Esophagus muscularis mucosa (tissue), 4 donors: ENCODE measurements around the gene EVX2.

Experiments
- EP300 ChIP-seq: sonication (generic); formaldehyde crosslinking; IDR thresholded peaks from one replicate; pipeline ENCODE4 v1.6.1; 2017; ENCODE audit warnings: antibody characterized with exemption
- POLR2A ChIP-seq: fragments of 450-650 bp; IDR thresholded peaks from one replicate; pipeline ENCODE4 v1.6.1; 2017; ENCODE audit warnings: antibody characterized with exemption, moderate library complexity, mild to moderate bottlenecking, low read depth
- POLR2AphosphoS5 ChIP-seq, 2 donors: sonication (generic); formaldehyde crosslinking; IDR thresholded peaks; one replicate each; pipeline ENCODE4 v1.6.1; 2017; ENCODE audit warnings: antibody characterized with exemption in 2 of 2
- TF ChIP-seq, protein P1 (sequence below), 3 experiments: fragments of 200-600 bp in 2 of 3; fragments of 450-650 bp in 1 of 3; sonication (generic) in 2 of 3; IDR thresholded peaks; one replicate each; pipeline ENCODE4 v1.5.1; 2017 to 2019; ENCODE audit warnings: antibody characterized with exemption in 3 of 3, mild to moderate bottlenecking in 2 of 3, moderate library complexity in 1 of 3

DNA sequence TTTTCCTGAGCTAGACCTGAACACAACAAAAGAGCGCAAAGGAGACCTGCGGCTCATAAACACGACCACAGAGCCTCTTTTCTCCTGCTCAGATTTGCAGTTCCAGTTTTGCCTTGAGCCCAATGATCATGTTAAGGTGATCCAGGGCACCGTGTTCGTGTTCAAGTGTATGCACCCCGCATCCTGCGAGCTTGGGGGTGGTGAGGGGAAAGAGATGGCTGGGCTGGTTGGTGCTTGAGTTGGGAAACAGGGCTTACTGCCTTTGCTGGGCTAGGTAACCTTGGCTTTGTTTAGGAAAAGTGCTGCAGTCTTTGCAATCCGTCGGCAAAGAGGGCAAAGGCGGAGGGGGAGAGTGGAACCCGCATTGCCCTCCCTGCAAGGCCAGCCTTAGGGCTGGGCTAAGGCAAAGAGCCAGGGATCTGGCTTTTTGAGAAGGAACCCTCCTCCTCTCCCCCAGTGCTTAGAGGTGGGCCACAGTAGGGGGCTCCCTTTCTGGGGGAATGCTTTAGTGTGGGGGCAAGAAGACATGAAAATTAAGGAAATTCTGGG, 34.1 kb upstream of the EVX2 start:
- TF ChIP-seq, protein P1, sequence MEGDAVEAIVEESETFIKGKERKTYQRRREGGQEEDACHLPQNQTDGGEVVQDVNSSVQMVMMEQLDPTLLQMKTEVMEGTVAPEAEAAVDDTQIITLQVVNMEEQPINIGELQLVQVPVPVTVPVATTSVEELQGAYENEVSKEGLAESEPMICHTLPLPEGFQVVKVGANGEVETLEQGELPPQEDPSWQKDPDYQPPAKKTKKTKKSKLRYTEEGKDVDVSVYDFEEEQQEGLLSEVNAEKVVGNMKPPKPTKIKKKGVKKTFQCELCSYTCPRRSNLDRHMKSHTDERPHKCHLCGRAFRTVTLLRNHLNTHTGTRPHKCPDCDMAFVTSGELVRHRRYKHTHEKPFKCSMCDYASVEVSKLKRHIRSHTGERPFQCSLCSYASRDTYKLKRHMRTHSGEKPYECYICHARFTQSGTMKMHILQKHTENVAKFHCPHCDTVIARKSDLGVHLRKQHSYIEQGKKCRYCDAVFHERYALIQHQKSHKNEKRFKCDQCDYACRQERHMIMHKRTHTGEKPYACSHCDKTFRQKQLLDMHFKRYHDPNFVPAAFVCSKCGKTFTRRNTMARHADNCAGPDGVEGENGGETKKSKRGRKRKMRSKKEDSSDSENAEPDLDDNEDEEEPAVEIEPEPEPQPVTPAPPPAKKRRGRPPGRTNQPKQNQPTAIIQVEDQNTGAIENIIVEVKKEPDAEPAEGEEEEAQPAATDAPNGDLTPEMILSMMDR (IDR thresholded peaks at IDR 0.05) = no peak
- TF ChIP-seq POLR2A = no peak
- TF ChIP-seq POLR2AphosphoS5 (IDR thresholded peaks at IDR 0.05) = no peak
- TF ChIP-seq EP300 = no peak
